ENCODE data around the gene NPM1. TPM values are rescaled to one million over a fixed set of nuclear protein-coding genes. Genes with fewer than 3 reads are reported as not detected.
A peak's percentile ranks its signal among the peaks of the same experiment; 100 is the strongest.
"Not testable (repeated sequence)": the region's sequence is repeated elsewhere in the genome, so short reads cannot be mapped to it uniquely, and the experiment has no call there.

The NPM1 gene
- total RNA-seq, 1 donor from 2014 or later: 2,545 TPM

GRCh38 chr5:171413153-171413910, 25.7 kb downstream of the NPM1 start:
- no peak for DNase-seq (ENCODE audit: low spot score)

- DNase-seq (ENCODE audit: low spot score): not testable (repeated sequence)
These were observed 26.3 kb downstream of the NPM1 start for GRCh38 chr5:171413993-171414392.

GRCh38 chr5:171415115-171415730, 27.6 kb downstream of the NPM1 start:
- DNase-seq (ENCODE audit: low spot score): peak; percentile 76

- no peak for DNase-seq (ENCODE audit: low spot score)
These were observed 28.8 kb downstream of the NPM1 start for GRCh38 chr5:171416160-171417049.

- DNase-seq (ENCODE audit: low spot score): peak; percentile 87
These were observed 30.8 kb downstream of the NPM1 start for GRCh38 chr5:171418316-171418981.

GRCh38 chr5:171418982-171419687, 31.5 kb downstream of the NPM1 start, which contains the start of gene FGF18:
Gene FGF18 (plus strand): TSS chr5:171419647. CDS start chr5:171420200, 553 bp downstream.
- peak; percentile 89 for DNase-seq (ENCODE audit: low spot score)

GRCh38 chr5:171419688-171420430, 32.2 kb downstream of the NPM1 start:
- DNase-seq (ENCODE audit: low spot score): peak; percentile 27

GRCh38 chr5:171420431-171421241, 33.0 kb downstream of the NPM1 start:
- peak; percentile 92 for DNase-seq (ENCODE audit: low spot score)

- DNase-seq (ENCODE audit: low spot score): no peak
These were observed 33.9 kb downstream of the NPM1 start for GRCh38 chr5:171421331-171422262.

- DNase-seq (ENCODE audit: low spot score): no peak
These were observed 34.8 kb downstream of the NPM1 start for GRCh38 chr5:171422495-171422894.

- no peak for DNase-seq (ENCODE audit: low spot score)
These were observed 35.4 kb downstream of the NPM1 start for GRCh38 chr5:171422902-171423663.

- no peak for DNase-seq (ENCODE audit: low spot score)
These were observed 37.1 kb downstream of the NPM1 start for GRCh38 chr5:171424726-171425125.

- DNase-seq (ENCODE audit: low spot score): no peak
These were observed 38.1 kb downstream of the NPM1 start for GRCh38 chr5:171425596-171426244.

GRCh38 chr5:171426266-171426665, 38.6 kb downstream of the NPM1 start:
- DNase-seq (ENCODE audit: low spot score): no peak

- DNase-seq (ENCODE audit: low spot score): no peak
These were observed 39.0 kb downstream of the NPM1 start for GRCh38 chr5:171426680-171427079.

GRCh38 chr5:171427318-171428167, 39.9 kb downstream of the NPM1 start:
- DNase-seq (ENCODE audit: low spot score): no peak
